Hepatocyte (in vitro differentiated cells): Measurements from ENCODE around the gene NCOR2.

Experiments
- EZH2 ChIP-seq: fragments of 200-600 bp; sonication (generic); IDR thresholded peaks from 2 replicates; pipeline ENCODE4 v1.6.1; 2016; ENCODE audit warnings: antibody characterized with exemption, mild to moderate bottlenecking, borderline replicate concordance
- EZH2phosphoT487 ChIP-seq: fragments of 200-600 bp; sonication (generic); IDR thresholded peaks from one replicate; pipeline ENCODE4 v1.6.1; 2018; ENCODE audit warnings: antibody characterized with exemption, mild to moderate bottlenecking, low read depth, moderate library complexity; ENCODE audit not compliant: unreplicated experiment, severe bottlenecking
- TF ChIP-seq, protein P1 (sequence below): fragments of 200-600 bp; sonication (generic); IDR thresholded peaks from 2 replicates; pipeline ENCODE4 v1.5.1; 2016; ENCODE audit warnings: antibody characterized with exemption, mild to moderate bottlenecking; ENCODE audit not compliant: poor library complexity

GRCh38 chr12:124614512-124615292 is 47.3 kb upstream of the NCOR2 start:
- TF ChIP-seq, protein P1, sequence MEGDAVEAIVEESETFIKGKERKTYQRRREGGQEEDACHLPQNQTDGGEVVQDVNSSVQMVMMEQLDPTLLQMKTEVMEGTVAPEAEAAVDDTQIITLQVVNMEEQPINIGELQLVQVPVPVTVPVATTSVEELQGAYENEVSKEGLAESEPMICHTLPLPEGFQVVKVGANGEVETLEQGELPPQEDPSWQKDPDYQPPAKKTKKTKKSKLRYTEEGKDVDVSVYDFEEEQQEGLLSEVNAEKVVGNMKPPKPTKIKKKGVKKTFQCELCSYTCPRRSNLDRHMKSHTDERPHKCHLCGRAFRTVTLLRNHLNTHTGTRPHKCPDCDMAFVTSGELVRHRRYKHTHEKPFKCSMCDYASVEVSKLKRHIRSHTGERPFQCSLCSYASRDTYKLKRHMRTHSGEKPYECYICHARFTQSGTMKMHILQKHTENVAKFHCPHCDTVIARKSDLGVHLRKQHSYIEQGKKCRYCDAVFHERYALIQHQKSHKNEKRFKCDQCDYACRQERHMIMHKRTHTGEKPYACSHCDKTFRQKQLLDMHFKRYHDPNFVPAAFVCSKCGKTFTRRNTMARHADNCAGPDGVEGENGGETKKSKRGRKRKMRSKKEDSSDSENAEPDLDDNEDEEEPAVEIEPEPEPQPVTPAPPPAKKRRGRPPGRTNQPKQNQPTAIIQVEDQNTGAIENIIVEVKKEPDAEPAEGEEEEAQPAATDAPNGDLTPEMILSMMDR: no peak
- TF ChIP-seq EZH2 (no peak), EZH2phosphoT487 (no peak)
